HTERT RPE-1 (cell line): Measurements from ENCODE around the gene PRTG.
"Not testable (repeated sequence)": the region's sequence is repeated elsewhere in the genome, so short reads cannot be mapped to it uniquely, and the experiment has no call there.

Source experiments
- in situ Hi-C: fragments of 300-500 bp; cut with MboI; formaldehyde crosslinking; loops from 4 replicates; pipeline ENCODE4 v1.14.3; 2020; ENCODE audit warnings: low sequenced_read_pairs

Gene PRTG

DNA sequence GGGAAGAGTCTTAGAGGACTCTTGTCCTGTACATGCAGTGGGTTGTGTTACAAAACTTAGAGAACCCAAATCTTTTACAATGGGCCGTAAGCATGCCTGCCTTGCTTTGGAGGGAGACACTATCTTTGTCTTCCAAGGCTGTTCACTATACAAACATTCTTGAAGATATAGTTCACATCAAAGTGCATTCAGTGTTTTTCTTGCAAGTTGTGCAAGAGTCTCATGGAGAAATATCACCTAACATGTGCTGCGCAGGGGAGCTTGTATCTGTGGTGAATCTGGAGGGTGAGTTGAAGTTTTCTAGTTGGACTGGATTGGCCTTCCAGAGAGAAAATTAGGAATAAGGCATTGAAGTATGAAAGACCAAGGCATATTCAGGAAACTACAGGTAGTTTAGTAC, 7.8 kb upstream of the PRTG start:
- in situ Hi-C loops, result no loop called here

- in situ Hi-C loops, result no loop called here
Measured at GRCh38 chr15:55743729-55744655, 1.0 kb upstream of the PRTG start.

DNA sequence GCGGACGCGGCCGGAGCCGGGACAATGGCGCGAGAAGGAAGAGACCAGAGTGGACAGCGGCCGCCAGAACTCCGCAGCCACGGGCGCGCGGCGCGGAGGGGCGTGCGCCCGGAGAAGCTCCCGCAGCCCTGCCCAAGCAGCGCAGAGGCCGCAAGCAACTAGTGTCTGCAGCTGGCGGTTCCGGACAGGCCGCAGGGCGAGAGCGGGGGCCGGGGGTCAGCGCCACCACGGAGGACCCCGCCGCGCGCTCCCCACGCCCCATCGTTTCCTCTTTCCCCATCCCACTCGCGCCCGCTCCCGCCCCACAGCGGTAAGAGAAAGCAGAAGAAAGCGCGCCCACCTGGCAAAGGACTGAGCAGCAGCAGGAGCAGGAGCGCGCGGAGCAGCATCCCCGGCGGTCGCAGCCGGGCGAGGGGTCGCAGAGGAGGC, 440 bp downstream of the PRTG start:
- in situ Hi-C loops, result no loop called here

- in situ Hi-C loops, result no loop called here
Measured at GRCh38 chr15:55741833-55742497, 987 bp downstream of the PRTG start.

DNA sequence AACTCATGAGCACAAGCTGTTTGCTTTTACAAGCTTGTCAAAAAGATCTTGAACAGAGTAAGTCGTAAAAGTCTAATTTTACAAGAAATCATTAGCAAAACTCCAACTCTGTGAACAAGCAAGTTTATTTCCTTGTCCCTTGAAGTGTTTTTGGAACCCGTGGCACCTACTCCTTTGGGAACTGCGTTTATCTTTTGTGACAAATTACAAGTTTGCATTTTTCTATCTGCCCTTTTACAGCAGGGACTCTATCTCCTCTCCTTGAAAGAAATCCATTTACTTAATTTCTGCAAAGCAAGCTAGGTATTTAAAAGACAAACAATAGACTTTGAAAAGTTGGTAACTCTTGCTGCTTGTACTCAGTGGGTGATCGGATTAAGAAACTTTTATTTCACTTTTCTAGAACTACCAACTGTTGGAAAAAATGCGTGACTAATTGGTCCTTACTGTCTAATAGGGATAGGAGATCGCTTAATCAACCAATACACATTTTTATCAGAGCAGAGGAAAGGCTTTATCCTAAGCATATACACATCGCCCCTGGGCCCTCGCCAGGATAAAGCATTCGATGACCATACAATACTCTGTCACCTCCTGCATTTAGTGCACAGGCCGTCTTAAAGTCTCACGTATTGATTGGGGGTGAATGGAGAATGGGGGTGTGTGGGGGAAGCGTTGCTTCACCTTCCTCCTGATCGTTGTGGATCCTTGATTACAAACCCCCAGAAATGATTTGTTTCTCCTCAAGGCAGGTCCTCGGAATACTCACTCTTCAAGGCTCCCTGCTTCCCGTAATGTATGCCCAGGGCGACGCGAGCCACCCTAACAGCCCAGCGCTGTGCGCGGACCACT, 1.7 kb downstream of the PRTG start:
- in situ Hi-C loops, result no loop called here

GRCh38 chr15:55740359-55740878, 2.5 kb downstream of the PRTG start:
- in situ Hi-C loops, result no loop called here

DNA sequence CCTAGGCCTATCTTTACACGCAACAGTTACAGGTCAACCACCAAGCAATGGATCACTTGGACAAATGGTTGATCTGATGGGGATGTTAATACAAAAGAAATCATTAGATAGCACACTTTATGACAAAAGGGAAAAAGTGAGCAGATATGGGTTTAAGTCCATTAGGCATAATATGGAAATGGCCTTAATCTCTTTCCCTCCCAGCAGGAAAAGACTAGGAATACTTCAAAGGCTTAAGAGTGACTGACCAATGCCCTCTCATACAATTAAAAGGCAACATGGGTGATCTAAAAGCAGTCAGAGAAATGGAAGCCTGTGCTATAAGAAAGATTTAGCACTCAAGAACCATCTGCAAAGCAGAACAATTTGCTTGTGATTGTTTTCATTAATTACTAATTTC, 3.3 kb downstream of the PRTG start:
- in situ Hi-C loops, result no loop called here

GRCh38 chr15:55738715-55739114, 4.2 kb downstream of the PRTG start:
- in situ Hi-C loops, result no loop called here

GRCh38 chr15:55737373-55737772, 5.6 kb downstream of the PRTG start:
- in situ Hi-C loops, result no loop called here

DNA sequence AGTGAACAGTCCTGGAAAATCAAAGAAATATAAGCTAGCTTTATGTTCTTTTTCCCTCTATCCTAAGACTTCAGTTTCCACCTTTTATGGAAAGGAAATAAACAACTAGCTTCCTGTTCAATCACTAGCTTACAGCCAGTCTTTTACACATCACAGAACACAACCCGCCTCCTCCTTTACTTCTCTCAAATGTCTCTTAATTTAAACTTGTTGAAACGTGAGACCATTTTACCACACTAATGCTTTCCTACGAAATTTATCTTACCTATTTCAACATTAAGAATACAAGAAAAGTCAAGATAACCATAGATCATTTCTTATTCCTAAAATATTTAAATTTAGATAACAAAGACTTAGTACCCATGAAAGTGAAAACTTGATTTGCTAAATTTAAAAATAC, 6.2 kb downstream of the PRTG start:
- in situ Hi-C loops, result no loop called here

DNA sequence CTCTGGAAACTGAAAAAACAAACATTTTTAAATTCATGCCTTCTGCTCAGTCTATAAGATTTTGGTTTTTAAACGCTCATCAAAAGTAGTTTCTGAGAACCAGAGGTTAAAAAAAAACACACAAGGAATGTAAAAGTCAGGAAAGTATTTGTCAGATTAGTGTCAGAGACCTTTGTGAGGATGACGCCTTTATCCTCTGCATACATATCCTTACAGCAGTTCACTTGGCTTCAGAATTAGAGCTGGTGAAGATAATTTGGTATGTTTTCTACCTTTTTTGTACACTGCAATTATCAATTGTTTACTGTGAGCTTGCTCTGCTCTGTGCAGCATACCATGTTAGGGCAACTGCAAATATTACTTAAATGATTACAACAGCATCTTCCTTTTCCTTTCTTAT, 8.3 kb downstream of the PRTG start:
- in situ Hi-C loops, result no loop called here

DNA sequence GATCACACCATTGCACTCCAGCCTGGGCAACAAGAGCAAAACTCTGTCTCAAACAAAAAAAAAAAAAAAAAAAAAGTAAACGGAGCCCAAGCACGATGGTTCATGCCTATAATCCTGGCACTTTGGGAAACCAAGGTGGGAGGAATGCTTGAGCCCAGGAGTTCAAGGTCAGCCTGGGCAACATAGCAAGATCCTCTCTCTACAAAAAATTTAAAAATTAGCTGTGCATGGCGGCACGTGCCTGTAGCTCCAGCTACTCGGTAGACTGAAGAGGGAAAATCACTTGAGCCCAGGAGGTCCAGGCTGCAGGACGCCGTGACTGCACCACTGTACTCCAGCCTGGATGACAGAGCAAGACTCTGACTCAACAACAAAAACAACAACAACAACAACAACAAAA, 9.5 kb downstream of the PRTG start:
- in situ Hi-C loops, result not testable (repeated sequence)

GRCh38 chr15:55721554-55722185, 21.3 kb downstream of the PRTG start:
- in situ Hi-C loops, result no loop called here

GRCh38 chr15:55715355-55716076, 27.4 kb downstream of the PRTG start:
- in situ Hi-C loops, result no loop called here

- in situ Hi-C loops, result no loop called here
Measured at GRCh38 chr15:55714064-55714463, 28.9 kb downstream of the PRTG start.

DNA sequence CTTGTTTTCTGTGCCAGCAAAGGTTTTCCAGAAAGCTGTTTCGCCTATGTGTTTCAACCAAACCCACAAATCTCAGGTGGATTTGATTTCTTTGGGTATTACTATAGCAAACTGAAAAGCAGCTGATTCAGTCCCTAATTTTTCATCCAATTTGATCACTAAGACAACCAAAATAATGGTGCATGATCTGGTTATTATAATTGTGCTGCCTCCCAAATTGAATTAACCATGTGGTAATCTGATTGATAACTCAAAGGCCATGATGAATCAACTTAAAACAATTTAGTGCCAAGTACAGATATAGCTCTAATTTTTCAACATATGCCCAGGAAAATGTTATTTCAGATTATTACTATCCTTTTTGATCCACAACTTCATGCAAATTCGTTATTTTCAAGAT, 30.6 kb downstream of the PRTG start:
- in situ Hi-C loops, result no loop called here

DNA sequence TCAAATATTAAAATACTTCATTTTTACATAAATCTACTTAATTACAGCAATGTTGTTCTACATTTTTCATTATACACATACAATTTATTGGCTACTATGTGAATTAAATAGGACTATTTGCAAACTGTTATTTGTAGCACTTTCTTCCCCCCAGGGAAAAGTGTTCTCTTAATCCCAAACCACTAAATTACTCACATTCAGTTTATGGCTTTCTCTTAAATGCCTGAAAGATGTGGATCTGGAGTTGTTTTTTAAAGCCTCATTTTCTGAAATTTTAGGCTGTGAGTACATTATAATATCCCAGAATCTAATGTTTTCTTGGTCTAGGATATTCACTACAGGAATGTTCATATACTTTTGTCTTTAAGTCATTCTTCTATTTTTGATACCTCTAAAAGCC, 32.7 kb downstream of the PRTG start:
- in situ Hi-C loops, result no loop called here

- in situ Hi-C loops, result no loop called here
Measured at GRCh38 chr15:55709458-55709857, 33.5 kb downstream of the PRTG start.

- in situ Hi-C loops, result no loop called here
Measured at GRCh38 chr15:55708720-55709119, 34.2 kb downstream of the PRTG start.

GRCh38 chr15:55707951-55708350, 35.0 kb downstream of the PRTG start:
- in situ Hi-C loops, result no loop called here
